CD4-positive, alpha-beta T cell (primary cell): ENCODE results near the gene TGM5. TPM values are rescaled to one million over a fixed set of nuclear protein-coding genes. Genes with fewer than 3 reads are reported as not detected.
"Not testable (repeated sequence)": the region's sequence is repeated elsewhere in the genome, so short reads cannot be mapped to it uniquely, and the experiment has no call there.

ENCODE experiments used
- ATAC-seq: fragments of 200-7000 bp; cut with Tn5 transposase; one replicate; pipeline ENCODE4 v1.10.0; 2022; ENCODE audit warnings: mild to moderate bottlenecking; ENCODE audit not compliant: poor library complexity
- CTCF ChIA-PET: fragments of 350-600 bp; sonication (Branson Sonifier 250); formaldehyde crosslinking; loops from one replicate; lab custom pipeline; 2021; ENCODE audit warnings: antibody characterized with exemption, inconsistent platforms; lab: Charles Lee
- POLR2A ChIA-PET: fragments of 350-600 bp; sonication (Branson Sonifier 250); formaldehyde crosslinking; loops from one replicate; lab custom pipeline; 2021; ENCODE audit warnings: antibody characterized with exemption, inconsistent platforms; lab: Charles Lee
- DNase-seq, 14 experiments: peaks; one replicate each; pipeline ENCODE4 v3.0.0-alpha.2; 2013 to 2020; ENCODE audit warnings: mixed read lengths in 2 of 14
- H3K27ac ChIP-seq, 2 donors: one replicate each; pipeline versions ENCODE4 v1.5.1 to v1.7.0; 2013; ENCODE audit warnings: low read length in 2 of 2, low read depth in 1 of 2, mild to moderate bottlenecking in 1 of 2
- H3K27me3 ChIP-seq, 2 experiments: 1 replicate in 1 of 2; 2 replicates in 1 of 2; pipeline versions ENCODE4 v1.6.1 to v1.7.0; 2013; ENCODE audit warnings: low read length in 2 of 2, control low read depth in 1 of 2, mild to moderate bottlenecking in 1 of 2, moderate library complexity in 1 of 2; ENCODE audit not compliant: insufficient read depth in 2 of 2, control insufficient read depth in 1 of 2
- H3K36me3 ChIP-seq: one replicate; pipeline ENCODE4 v1.6.1; 2013; ENCODE audit warnings: low read length, control low read depth; ENCODE audit not compliant: insufficient read depth
- H3K4me1 ChIP-seq: one replicate; pipeline ENCODE4 v1.6.1; 2013; ENCODE audit warnings: low read length, control low read depth; ENCODE audit not compliant: insufficient read depth
- H3K4me3 ChIP-seq: one replicate; pipeline ENCODE4 v1.5.1; 2013; ENCODE audit warnings: mild to moderate bottlenecking, low read length, moderate library complexity
- H3K9me3 ChIP-seq, 2 experiments: 1 replicate in 1 of 2; 2 replicates in 1 of 2; pipeline versions ENCODE4 v1.6.1 to v1.7.0; 2013; ENCODE audit warnings: low read length in 2 of 2, mild to moderate bottlenecking in 2 of 2, control low read depth in 1 of 2, moderate library complexity in 1 of 2; ENCODE audit not compliant: control insufficient read depth in 1 of 2, insufficient read depth in 1 of 2
- H3K27ac Mint-ChIP-seq: one replicate; pipeline ENCODE4 v1.8.0; 2020; ENCODE audit warnings: mixed read lengths
- H3K27me3 Mint-ChIP-seq: one replicate; pipeline ENCODE4 v1.8.0; 2021; ENCODE audit warnings: mixed read lengths
- H3K36me3 Mint-ChIP-seq: one replicate; pipeline ENCODE4 v1.8.0; 2021; ENCODE audit warnings: low read depth, mixed read lengths
- H3K4me1 Mint-ChIP-seq: one replicate; pipeline ENCODE4 v1.8.0; 2021; ENCODE audit warnings: low read depth, mixed read lengths
- H3K4me3 Mint-ChIP-seq: one replicate; pipeline ENCODE4 v1.8.0; 2020; ENCODE audit warnings: mild to moderate bottlenecking, mixed read lengths
- H3K9me3 Mint-ChIP-seq: one replicate; pipeline ENCODE4 v1.8.0; 2020; ENCODE audit warnings: mixed read lengths
- intact Hi-C, 2 experiments: fragments of 100-400 bp; cut with DNase I in 1 of 2; cut with micrococcal nuclease in 1 of 2; formaldehyde crosslinking; loops; one replicate each; pipeline versions ENCODE4 v1.15.1 to v1.9.0; 2023 to 2025; cut with DNase I, micrococcal nuclease
- total RNA-seq, 174 experiments: library from RNA in 2 of 174; stranded (reverse) in 2 of 174; gene quantifications; one replicate each; pipeline ENCODE4 v1.2.3 and lab custom pipeline; 2021 to 2026
- TF ChIP-seq, protein P1 (sequence below): fragments of 200-600 bp; IDR thresholded peaks from one replicate; pipeline ENCODE4 v1.8.0; 2022; ENCODE audit warnings: antibody characterized with exemption, mild to moderate bottlenecking

The TGM5 gene
- total RNA-seq, 2 experiments from 2014 or later, result not detected

DNA sequence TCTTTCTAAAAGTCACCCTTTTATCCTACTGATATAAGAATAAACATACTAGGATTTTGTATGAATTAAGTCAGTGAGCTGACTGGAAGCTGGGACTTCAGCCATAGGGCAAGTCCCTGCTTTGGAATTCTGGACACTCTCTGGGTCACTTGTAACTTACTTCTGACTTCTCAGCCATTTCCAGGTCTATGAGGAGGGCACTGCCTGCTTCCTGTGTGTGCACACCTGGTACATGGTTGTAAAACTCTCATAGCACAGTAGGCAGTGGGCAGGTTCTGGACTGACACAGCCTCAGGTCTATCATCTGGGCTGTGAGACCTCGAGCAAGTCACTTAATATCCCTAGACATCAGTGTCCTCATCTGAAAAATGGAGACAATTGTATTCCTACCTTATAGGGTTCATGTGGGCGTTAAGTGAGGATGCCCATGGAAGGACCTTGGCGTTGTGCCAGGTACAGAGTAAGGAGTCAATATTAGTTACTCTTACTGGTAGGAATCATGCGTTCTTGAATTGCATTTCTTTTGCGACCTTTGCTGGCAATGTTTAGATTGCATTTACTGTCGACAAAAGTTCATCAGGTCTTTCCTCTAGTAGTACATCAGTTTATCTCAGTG, 27.5 kb upstream of the TGM5 start:
- Mint-ChIP-seq H3K36me3 (no peaks in the 10 kb centered on the region), H3K27ac (no peak overlapping the region), H3K9me3 (no peaks in the 10 kb centered on the region), H3K4me1 (peaks cover 3% of the 10 kb centered on the region), H3K4me3 (no peak overlapping the region), H3K27me3 (peaks cover 51% of the 10 kb centered on the region)
- no peak overlapping the region for H3K4me3 ChIP-seq
- POLR2A ChIA-PET, result no interaction called here
- no peak for ATAC-seq
- no peak overlapping the region for H3K27ac ChIP-seq
- CTCF ChIA-PET, result no interaction called here
- peaks cover 26 to 34% of the 10 kb centered on the region in 2 experiments for H3K27me3 ChIP-seq
- H3K36me3 ChIP-seq, result no peaks in the 10 kb centered on the region
- no peaks in the 10 kb centered on the region for H3K4me1 ChIP-seq
- no peak for DNase-seq
- TF ChIP-seq, protein P1, sequence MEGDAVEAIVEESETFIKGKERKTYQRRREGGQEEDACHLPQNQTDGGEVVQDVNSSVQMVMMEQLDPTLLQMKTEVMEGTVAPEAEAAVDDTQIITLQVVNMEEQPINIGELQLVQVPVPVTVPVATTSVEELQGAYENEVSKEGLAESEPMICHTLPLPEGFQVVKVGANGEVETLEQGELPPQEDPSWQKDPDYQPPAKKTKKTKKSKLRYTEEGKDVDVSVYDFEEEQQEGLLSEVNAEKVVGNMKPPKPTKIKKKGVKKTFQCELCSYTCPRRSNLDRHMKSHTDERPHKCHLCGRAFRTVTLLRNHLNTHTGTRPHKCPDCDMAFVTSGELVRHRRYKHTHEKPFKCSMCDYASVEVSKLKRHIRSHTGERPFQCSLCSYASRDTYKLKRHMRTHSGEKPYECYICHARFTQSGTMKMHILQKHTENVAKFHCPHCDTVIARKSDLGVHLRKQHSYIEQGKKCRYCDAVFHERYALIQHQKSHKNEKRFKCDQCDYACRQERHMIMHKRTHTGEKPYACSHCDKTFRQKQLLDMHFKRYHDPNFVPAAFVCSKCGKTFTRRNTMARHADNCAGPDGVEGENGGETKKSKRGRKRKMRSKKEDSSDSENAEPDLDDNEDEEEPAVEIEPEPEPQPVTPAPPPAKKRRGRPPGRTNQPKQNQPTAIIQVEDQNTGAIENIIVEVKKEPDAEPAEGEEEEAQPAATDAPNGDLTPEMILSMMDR, result no peak
- H3K9me3 ChIP-seq, result no peaks in the 10 kb centered on the region
- intact Hi-C loops, result no loop called here

DNA sequence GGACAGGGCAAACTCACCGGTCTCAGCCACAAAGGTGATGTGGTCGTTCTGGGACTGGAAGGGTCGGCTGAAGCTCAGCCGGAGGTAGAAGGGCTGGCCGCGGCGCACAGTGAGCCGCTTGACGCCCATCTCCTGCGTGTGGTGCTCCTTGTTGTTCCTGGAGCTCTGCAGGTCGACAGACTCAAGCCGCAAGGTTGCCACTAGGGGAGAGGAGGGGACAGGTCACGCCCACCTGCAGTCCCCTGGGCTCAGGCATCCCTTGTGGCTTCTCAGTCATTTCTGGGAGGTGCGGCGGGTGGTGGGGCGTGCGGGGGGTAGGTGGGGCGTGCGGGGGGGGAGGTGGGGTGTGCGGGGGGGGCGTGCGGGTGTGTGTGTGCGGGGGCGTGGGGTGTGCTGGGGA, 26.7 kb upstream of the TGM5 start:
- no peaks in the 10 kb centered on the region for H3K36me3 Mint-ChIP-seq
- peaks cover 49% of the 10 kb centered on the region for H3K27me3 Mint-ChIP-seq
- ChIA-PET CTCF (interaction anchor here (1.1 kb wide), 1 partner anchor 13 kb away, joined by 3 read pairs; no protein-coding TSS in a partner anchor), POLR2A (no interaction called here)
- TF ChIP-seq, protein P1, result no peak
- Histone ChIP-seq H3K36me3 (no peaks in the 10 kb centered on the region), H3K27me3 (peaks cover 26 to 34% of the 10 kb centered on the region in 2 experiments), H3K4me3 (no peak overlapping the region), H3K4me1 (no peaks in the 10 kb centered on the region), H3K27ac (no peak overlapping the region), H3K9me3 (no peaks in the 10 kb centered on the region)
- H3K9me3 Mint-ChIP-seq, result no peaks in the 10 kb centered on the region
- peak in 3 of 14 experiments; percentile 9 to 37 (median 15) for DNase-seq
- intact Hi-C loops, result no loop called here
- no peak overlapping the region for H3K4me3 Mint-ChIP-seq
- peaks cover 3% of the 10 kb centered on the region for H3K4me1 Mint-ChIP-seq
- no peak overlapping the region for H3K27ac Mint-ChIP-seq
- ATAC-seq, result no peak

- ChIA-PET CTCF (interaction anchor here (1.1 kb wide), 1 partner anchor 14 kb away, joined by 3 read pairs; no protein-coding TSS in a partner anchor), POLR2A (no interaction called here)
- H3K4me1 ChIP-seq, result no peaks in the 10 kb centered on the region
- no peak overlapping the region for H3K27ac ChIP-seq
- H3K9me3 ChIP-seq, result no peaks in the 10 kb centered on the region
- no peak overlapping the region for H3K27ac Mint-ChIP-seq
- DNase-seq (no peak), ATAC-seq (no peak)
- H3K9me3 Mint-ChIP-seq, result no peaks in the 10 kb centered on the region
- H3K27me3 Mint-ChIP-seq, result peaks cover 50% of the 10 kb centered on the region
- H3K27me3 ChIP-seq, result peaks cover 26 to 34% of the 10 kb centered on the region in 2 experiments
- intact Hi-C loops, result no loop called here
- H3K4me3 Mint-ChIP-seq, result no peak overlapping the region
- no peak overlapping the region for H3K4me3 ChIP-seq
- TF ChIP-seq, protein P1, result no peak
- no peaks in the 10 kb centered on the region for H3K36me3 ChIP-seq
- H3K4me1 Mint-ChIP-seq, result peaks cover 3% of the 10 kb centered on the region
- H3K36me3 Mint-ChIP-seq, result no peaks in the 10 kb centered on the region
These were observed 25.8 kb upstream of the TGM5 start for GRCh38 chr15:43292375-43293078.

- DNase-seq, H3K4me1 Mint-ChIP-seq, intact Hi-C loops, CTCF ChIA-PET, H3K4me3 Mint-ChIP-seq, H3K36me3 ChIP-seq, H3K4me1 ChIP-seq, ATAC-seq, H3K27ac ChIP-seq, H3K36me3 Mint-ChIP-seq, H3K9me3 Mint-ChIP-seq, H3K4me3 ChIP-seq, POLR2A ChIA-PET, H3K27ac Mint-ChIP-seq, H3K9me3 ChIP-seq: not testable (repeated sequence)
- H3K27me3 ChIP-seq, result peaks cover 18 to 28% of the 10 kb centered on the region in 2 experiments
- H3K27me3 Mint-ChIP-seq, result peaks cover 43% of the 10 kb centered on the region
These were observed 22.9 kb upstream of the TGM5 start for GRCh38 chr15:43289656-43290055.
